Measurements from ENCODE around the gene FANCL. TPM values are rescaled to one million over a fixed set of nuclear protein-coding genes. Genes with fewer than 3 reads are reported as not detected.

The FANCL gene
- total and polyA plus RNA-seq, 12 donors = 7.4 to 19.2 (median 11.9) TPM

GRCh38 chr2:58138396-58139030 is 102.6 kb downstream of the FANCL start:
- no peak for ATAC-seq
- intact Hi-C loops (cut with DNase I) = loop anchor here in 1 of 10 donors (10.0 kb wide), 1 partner anchor 306 kb away; no protein-coding TSS in a partner anchor
- TF ChIP-seq CTCF (IDR thresholded peaks at IDR 0.05) = no peak

GRCh38 chr2:58137856-58138255 is 103.3 kb downstream of the FANCL start:
- no peaks in the 10 kb centered on the region for H3K27me3 ChIP-seq
- H3K9me3 ChIP-seq = no peaks in the 10 kb centered on the region
- peak in 1 of 2 donors; percentile 71 for DNase-seq
- no peak overlapping the region for H3K4me3 ChIP-seq
- WGBS, 2 donors = 81 to 90% methylated on average over 1 of the region's 1 CpG
- no peak for TF ChIP-seq CTCF (IDR thresholded peaks at IDR 0.05)
- intact Hi-C loops (cut with DNase I) = loop anchor here in 1 of 10 donors (2.0 to 10.0 kb wide), 2 partner anchors 91 to 307 kb away; partner anchors contain the start of gene VRK2
- H3K36me3 ChIP-seq = peaks cover 0 to 47% (median 0%) of the 10 kb centered on the region in 9 donors
- peak in 4 of 8 donors; percentile 52 to 85 (median 65) for ATAC-seq
- H3K27ac ChIP-seq = peak overlapping the region in 3 of 10 donors; percentile 15 to 34 (median 28)
- H3K4me1 ChIP-seq = peaks cover 0 to 18% (median 11%) of the 10 kb centered on the region in 9 donors

More at GRCh38 chr2:58138396-58139030, 102.6 kb downstream of the FANCL start:
- peaks cover 0 to 52% (median 0%) of the 10 kb centered on the region in 9 donors for H3K36me3 ChIP-seq
- H3K9me3 ChIP-seq = no peaks in the 10 kb centered on the region
- H3K4me1 ChIP-seq = peaks cover 0 to 18% (median 11%) of the 10 kb centered on the region in 9 donors
- no peak for DNase-seq
- H3K27me3 ChIP-seq = no peaks in the 10 kb centered on the region
- peak overlapping the region in 3 of 10 donors; percentile 15 to 34 (median 28) for H3K27ac ChIP-seq
- no peak overlapping the region for H3K4me3 ChIP-seq
- WGBS, 2 donors = 76 to 84% methylated on average over 3 of the region's 3 CpGs

GRCh38 chr2:58137221-58137620 is 103.9 kb downstream of the FANCL start:
- H3K36me3 ChIP-seq = peaks cover 0 to 51% (median 0%) of the 10 kb centered on the region in 9 donors
- no peaks in the 10 kb centered on the region for H3K9me3 ChIP-seq
- H3K4me1 ChIP-seq = peaks cover 0 to 18% (median 11%) of the 10 kb centered on the region in 9 donors
- TF ChIP-seq CTCF (IDR thresholded peaks at IDR 0.05) = no peak
- ATAC-seq (peak in 2 of 8 donors; percentile 61 to 62), DNase-seq (no peak)
- no peak overlapping the region for H3K27ac ChIP-seq
- intact Hi-C loops (cut with DNase I) = loop anchor here in 1 of 10 donors (2.0 to 10.0 kb wide), 2 partner anchors 90 to 308 kb away; partner anchors contain the start of gene VRK2
- H3K4me3 ChIP-seq = no peak overlapping the region
- no peaks in the 10 kb centered on the region for H3K27me3 ChIP-seq

GRCh38 chr2:58135861-58136260 is 105.3 kb downstream of the FANCL start:
- intact Hi-C loops (cut with DNase I) = loop anchor here in 1 of 10 donors (2.0 to 10.0 kb wide), 2 partner anchors 89 to 309 kb away; partner anchors contain the start of gene VRK2
- no peak for ATAC-seq
- no peak for DNase-seq
- no peak overlapping the region for H3K4me3 ChIP-seq
- 66 to 72% methylated on average over 2 of the region's 2 CpGs for WGBS, 2 donors
- peaks cover 0 to 45% (median 0%) of the 10 kb centered on the region in 9 donors for H3K36me3 ChIP-seq
- H3K4me1 ChIP-seq = peaks cover 0 to 30% (median 13%) of the 10 kb centered on the region in 9 donors
- TF ChIP-seq CTCF (IDR thresholded peaks at IDR 0.05) = no peak
- H3K27me3 ChIP-seq = no peaks in the 10 kb centered on the region
- H3K27ac ChIP-seq = no peak overlapping the region
- H3K9me3 ChIP-seq = no peaks in the 10 kb centered on the region
